ENCODE measurements around the gene BAHCC1.

BAHCC1 gene

DNA sequence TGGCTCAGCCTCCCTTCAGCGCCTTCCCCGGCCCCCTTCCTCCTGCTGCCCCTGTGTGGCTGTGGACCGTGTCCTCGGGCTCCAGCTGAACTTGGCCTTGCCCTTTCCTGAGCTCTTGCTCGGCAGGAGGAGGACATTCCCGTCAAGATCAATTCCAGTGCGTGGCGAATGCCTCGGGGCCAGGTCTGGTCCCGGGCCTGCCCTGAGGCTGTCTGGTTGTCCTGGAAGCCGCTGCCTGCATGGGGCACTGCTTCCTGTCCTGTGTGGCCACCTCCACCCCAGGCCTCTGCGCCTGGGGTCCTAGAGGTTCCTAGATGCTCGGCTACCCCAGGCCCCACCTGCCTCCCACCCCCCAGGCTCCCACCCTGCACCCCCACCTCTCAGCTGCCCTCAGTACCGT lies 12.8 kb downstream of the BAHCC1 start:
- TF ChIP-seq, protein P1, sequence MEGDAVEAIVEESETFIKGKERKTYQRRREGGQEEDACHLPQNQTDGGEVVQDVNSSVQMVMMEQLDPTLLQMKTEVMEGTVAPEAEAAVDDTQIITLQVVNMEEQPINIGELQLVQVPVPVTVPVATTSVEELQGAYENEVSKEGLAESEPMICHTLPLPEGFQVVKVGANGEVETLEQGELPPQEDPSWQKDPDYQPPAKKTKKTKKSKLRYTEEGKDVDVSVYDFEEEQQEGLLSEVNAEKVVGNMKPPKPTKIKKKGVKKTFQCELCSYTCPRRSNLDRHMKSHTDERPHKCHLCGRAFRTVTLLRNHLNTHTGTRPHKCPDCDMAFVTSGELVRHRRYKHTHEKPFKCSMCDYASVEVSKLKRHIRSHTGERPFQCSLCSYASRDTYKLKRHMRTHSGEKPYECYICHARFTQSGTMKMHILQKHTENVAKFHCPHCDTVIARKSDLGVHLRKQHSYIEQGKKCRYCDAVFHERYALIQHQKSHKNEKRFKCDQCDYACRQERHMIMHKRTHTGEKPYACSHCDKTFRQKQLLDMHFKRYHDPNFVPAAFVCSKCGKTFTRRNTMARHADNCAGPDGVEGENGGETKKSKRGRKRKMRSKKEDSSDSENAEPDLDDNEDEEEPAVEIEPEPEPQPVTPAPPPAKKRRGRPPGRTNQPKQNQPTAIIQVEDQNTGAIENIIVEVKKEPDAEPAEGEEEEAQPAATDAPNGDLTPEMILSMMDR (IDR thresholded peaks at IDR 0.05; ENCODE audit: low read depth, low read length) = no peak
- H3K4me3 ChIP-seq (ENCODE audit: low read depth, low read length) = no peak overlapping the region

DNA sequence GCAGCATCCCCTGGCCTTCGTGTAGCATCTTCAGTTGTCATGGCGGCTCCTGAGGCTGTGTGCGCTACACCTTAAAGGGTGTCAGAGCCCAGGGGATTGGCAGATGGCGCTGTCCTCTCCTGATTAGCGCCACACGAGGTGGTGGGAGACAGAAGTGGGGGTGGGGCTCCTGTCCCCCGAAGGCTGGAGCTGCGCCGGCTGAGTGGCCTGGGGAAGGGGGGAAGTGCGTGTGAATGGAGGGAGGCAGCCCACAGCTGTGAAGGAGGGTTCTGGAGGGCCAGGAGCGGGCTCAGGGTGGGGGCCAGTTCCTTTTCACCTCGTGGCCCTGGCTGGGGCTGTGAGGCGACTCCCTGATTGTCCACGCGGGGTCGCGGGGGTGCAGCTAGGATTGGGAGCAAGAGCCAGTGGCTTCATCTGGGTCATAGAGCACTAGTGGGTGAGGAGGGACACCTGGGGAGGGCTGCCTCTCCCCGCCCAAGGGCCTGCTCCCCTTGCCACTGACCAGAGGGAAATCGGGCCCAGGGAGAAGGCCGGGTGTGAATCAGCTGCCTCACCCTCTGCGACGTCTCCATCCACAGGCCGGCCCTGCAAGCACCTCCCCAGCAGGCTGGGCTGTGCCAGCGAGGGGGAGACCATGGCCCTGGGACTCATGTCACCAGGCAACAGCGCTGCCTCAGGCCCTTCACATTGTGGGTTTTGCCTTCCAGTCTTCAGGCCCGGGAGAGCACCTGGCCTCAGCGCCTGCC lies 14.1 kb downstream of the BAHCC1 start:
- TF ChIP-seq, protein P1 (IDR thresholded peaks at IDR 0.05; ENCODE audit: low read depth, low read length) = no peak

GRCh38 chr17:81410852-81411251 lies 15.6 kb downstream of the BAHCC1 start:
- no peak overlapping the region for H3K4me3 ChIP-seq (ENCODE audit: low read depth, low read length)
- TF ChIP-seq, protein P1 (IDR thresholded peaks at IDR 0.05; ENCODE audit: low read depth, low read length) = no peak

More for the DNA sequence above, 14.1 kb downstream of the BAHCC1 start:
- H3K4me3 ChIP-seq (ENCODE audit: low read depth, low read length) = no peak overlapping the region

DNA sequence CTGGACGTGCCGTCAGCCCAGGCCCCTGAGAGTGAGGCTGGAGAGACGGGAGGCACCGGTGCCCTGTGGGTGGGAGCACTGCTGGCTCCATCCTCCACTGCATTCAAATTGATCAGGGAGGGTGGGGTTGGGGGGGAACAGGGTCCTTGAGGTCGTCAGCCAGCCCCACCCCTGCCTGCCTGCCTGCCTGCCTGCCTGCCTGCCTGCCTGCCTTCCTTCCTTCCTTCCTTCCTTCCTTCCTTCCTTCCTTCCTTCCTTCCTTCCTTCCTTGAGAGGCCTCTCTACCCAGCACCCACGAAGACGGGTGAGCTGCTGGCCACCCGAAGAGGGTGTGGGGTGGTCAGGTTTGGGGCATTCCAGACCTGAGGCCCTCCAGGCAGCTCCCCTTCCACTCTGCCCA lies 16.0 kb downstream of the BAHCC1 start:
- H3K4me3 ChIP-seq (ENCODE audit: low read depth, low read length) = no peak overlapping the region
- TF ChIP-seq, protein P1 (IDR thresholded peaks at IDR 0.05; ENCODE audit: low read depth, low read length) = no peak

DNA sequence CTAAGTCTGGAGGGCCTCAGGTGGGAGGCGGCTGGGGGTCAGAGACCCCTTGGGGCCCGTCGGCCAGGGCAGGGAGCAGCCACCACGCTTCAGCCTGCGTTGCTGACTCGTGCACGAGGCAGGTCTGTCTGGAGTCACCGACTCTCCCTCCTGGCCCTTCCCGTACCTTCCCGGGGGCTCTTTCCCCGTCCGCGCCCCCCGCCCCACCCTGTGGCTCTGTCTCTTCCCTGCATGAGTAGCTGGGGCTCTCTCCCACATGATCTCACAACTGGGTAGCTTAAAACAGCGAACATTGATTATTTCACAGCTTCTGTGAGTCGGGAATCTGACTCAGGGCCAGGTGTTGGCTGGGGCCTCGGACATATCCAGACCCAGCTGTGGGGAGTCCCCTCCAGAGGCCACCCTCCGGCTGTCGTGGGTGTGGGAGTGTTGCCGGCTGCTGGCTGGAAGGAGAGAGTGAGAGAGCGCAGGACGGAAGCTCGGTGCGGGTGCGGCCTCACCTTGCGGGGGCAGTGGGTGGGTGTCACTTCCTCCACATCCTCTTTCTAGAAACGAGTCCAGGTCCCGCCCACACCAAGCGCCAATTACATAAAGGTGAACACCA lies 17.3 kb downstream of the BAHCC1 start:
- no peak overlapping the region for H3K4me3 ChIP-seq (ENCODE audit: low read depth, low read length)
- TF ChIP-seq, protein P1 (IDR thresholded peaks at IDR 0.05; ENCODE audit: low read depth, low read length) = no peak

DNA sequence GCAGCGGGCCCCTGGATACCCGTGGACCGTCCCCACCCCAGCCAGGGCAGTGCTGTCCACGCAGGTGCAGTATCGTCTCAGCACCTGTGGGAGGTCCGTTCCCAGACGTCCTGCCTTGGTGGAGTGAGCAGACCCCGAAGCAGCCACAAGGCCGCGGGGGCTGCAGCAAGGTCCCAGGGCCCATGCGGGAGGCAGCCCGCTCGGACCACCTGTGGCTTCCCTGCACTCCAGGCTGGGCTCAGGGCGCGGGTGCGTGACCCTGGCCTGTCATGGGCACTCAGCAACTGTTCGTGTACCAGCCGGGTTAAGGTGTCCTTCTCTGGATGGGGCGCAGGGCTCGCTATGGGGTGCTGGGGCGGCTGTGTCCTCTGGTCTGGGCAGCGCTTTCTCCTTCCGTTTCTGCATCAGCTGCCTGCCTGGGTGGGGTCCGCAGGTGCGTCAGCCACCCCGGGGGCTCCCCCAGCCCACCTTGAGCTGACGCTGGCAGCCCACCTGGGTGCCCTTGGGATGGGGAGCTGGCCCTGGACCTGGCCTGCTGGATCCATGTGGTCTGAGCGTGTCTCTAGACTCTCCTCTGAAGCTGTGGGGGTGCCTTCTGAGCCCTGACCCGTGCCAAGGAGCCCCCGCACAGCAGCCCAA lies 18.4 kb downstream of the BAHCC1 start:
- TF ChIP-seq, protein P1 (IDR thresholded peaks at IDR 0.05; ENCODE audit: low read depth, low read length) = no peak
- no peak overlapping the region for H3K4me3 ChIP-seq (ENCODE audit: low read depth, low read length)

All from WI38 (cell line).